GM21825 (cell line): ENCODE measurements around the gene NIPSNAP2.
"Not testable (repeated sequence)": the region's sequence is repeated elsewhere in the genome, so short reads cannot be mapped to it uniquely, and the experiment has no call there.

Source experiments
- ATAC-seq: cut with Tn5 transposase; IDR thresholded peaks from one replicate; pipeline ENCODE4 v1.9.1; 2021; ENCODE audit warnings: mild to moderate bottlenecking, moderate library complexity; ENCODE audit not compliant: unreplicated experiment

Gene NIPSNAP2

GRCh38 chr7:55964261-55965099, at the start of gene NIPSNAP2:
Gene NIPSNAP2 (plus strand): TSS chr7:55964585. CDS start chr7:55964610, 25 bp downstream.
- peak; percentile 77 for ATAC-seq

GRCh38 chr7:55917771-55918170, 46.6 kb upstream of the NIPSNAP2 start:
- ATAC-seq, result no peak

- no peak for ATAC-seq
These were observed 36.2 kb upstream of the NIPSNAP2 start for GRCh38 chr7:55928006-55928767.

GRCh38 chr7:55931421-55932151, 32.8 kb upstream of the NIPSNAP2 start:
- ATAC-seq, result no peak

- ATAC-seq, result no peak
These were observed 24.8 kb upstream of the NIPSNAP2 start for GRCh38 chr7:55939514-55940123.

GRCh38 chr7:55946545-55946944, 17.8 kb upstream of the NIPSNAP2 start:
- no peak for ATAC-seq

- ATAC-seq, result peak; percentile 100
These were observed 12.6 kb upstream of the NIPSNAP2 start, which contains the start of gene MRPS17 for GRCh38 chr7:55951637-55952351. Gene MRPS17 (plus strand): TSS chr7:55951877. CDS start chr7:55953196, 1,319 bp downstream.

- ATAC-seq, result not testable (repeated sequence)
These were observed 12.1 kb upstream of the NIPSNAP2 start for GRCh38 chr7:55952352-55952671.

- ATAC-seq, result no peak
These were observed 10.5 kb upstream of the NIPSNAP2 start for GRCh38 chr7:55953707-55954475.

- ATAC-seq, result no peak
These were observed 7.2 kb upstream of the NIPSNAP2 start for GRCh38 chr7:55957190-55957589.

- no peak for ATAC-seq
These were observed 2.4 kb upstream of the NIPSNAP2 start for GRCh38 chr7:55962014-55962413.

GRCh38 chr7:55963584-55964168, 709 bp upstream of the NIPSNAP2 start:
- no peak for ATAC-seq

GRCh38 chr7:55965100-55965470, 700 bp downstream of the NIPSNAP2 start:
- ATAC-seq, result no peak

GRCh38 chr7:55965805-55966421, 1.5 kb downstream of the NIPSNAP2 start:
- ATAC-seq, result no peak

GRCh38 chr7:55966851-55967250, 2.5 kb downstream of the NIPSNAP2 start:
- no peak for ATAC-seq

GRCh38 chr7:55969391-55969790, 5.0 kb downstream of the NIPSNAP2 start:
- no peak for ATAC-seq

- no peak for ATAC-seq
These were observed 6.2 kb downstream of the NIPSNAP2 start for GRCh38 chr7:55970561-55970960.

GRCh38 chr7:55970978-55971377, 6.6 kb downstream of the NIPSNAP2 start:
- no peak for ATAC-seq

- no peak for ATAC-seq
These were observed 9.4 kb downstream of the NIPSNAP2 start for GRCh38 chr7:55973747-55974250.
